ENCODE results near the gene CCDC83.
A peak's percentile ranks its signal among the peaks of the same experiment; 100 is the strongest.
"Not testable (repeated sequence)": the region's sequence is repeated elsewhere in the genome, so short reads cannot be mapped to it uniquely, and the experiment has no call there.

CCDC83 gene

GRCh38 chr11:85945788-85946187, 90.6 kb downstream of the CCDC83 start:
- no peak for DNase-seq

- DNase-seq, result no peak
Measured at GRCh38 chr11:85946221-85946620, 91.0 kb downstream of the CCDC83 start.

- no peak for DNase-seq
Measured at GRCh38 chr11:85947431-85948272, 92.5 kb downstream of the CCDC83 start.

GRCh38 chr11:85948884-85949283, 93.7 kb downstream of the CCDC83 start:
- no peak for DNase-seq

- no peak for DNase-seq
Measured at GRCh38 chr11:85949798-85950197, 94.6 kb downstream of the CCDC83 start.

GRCh38 chr11:85950317-85951048, 95.3 kb downstream of the CCDC83 start:
- DNase-seq, result no peak

GRCh38 chr11:85951049-85951405, 95.8 kb downstream of the CCDC83 start:
- no peak for DNase-seq

GRCh38 chr11:85951428-85952107, 96.4 kb downstream of the CCDC83 start:
- no peak for DNase-seq

GRCh38 chr11:85952108-85952485, 96.9 kb downstream of the CCDC83 start:
- DNase-seq, result not testable (repeated sequence)

GRCh38 chr11:85953491-85954143, 98.4 kb downstream of the CCDC83 start:
- DNase-seq, result no peak

GRCh38 chr11:85955531-85955930, 100.3 kb downstream of the CCDC83 start:
- no peak for DNase-seq

GRCh38 chr11:85960678-85961077, 105.5 kb downstream of the CCDC83 start:
- DNase-seq, result no peak

GRCh38 chr11:85961130-85961529, 105.9 kb downstream of the CCDC83 start:
- no peak for DNase-seq

GRCh38 chr11:85961930-85962363, 106.8 kb downstream of the CCDC83 start:
- peak; percentile 36 for DNase-seq

GRCh38 chr11:85965202-85965601, 110.0 kb downstream of the CCDC83 start:
- DNase-seq, result no peak

- no peak for DNase-seq
Measured at GRCh38 chr11:85967457-85967856, 112.3 kb downstream of the CCDC83 start.
